ENCODE data around the gene C11orf98.

DNA sequence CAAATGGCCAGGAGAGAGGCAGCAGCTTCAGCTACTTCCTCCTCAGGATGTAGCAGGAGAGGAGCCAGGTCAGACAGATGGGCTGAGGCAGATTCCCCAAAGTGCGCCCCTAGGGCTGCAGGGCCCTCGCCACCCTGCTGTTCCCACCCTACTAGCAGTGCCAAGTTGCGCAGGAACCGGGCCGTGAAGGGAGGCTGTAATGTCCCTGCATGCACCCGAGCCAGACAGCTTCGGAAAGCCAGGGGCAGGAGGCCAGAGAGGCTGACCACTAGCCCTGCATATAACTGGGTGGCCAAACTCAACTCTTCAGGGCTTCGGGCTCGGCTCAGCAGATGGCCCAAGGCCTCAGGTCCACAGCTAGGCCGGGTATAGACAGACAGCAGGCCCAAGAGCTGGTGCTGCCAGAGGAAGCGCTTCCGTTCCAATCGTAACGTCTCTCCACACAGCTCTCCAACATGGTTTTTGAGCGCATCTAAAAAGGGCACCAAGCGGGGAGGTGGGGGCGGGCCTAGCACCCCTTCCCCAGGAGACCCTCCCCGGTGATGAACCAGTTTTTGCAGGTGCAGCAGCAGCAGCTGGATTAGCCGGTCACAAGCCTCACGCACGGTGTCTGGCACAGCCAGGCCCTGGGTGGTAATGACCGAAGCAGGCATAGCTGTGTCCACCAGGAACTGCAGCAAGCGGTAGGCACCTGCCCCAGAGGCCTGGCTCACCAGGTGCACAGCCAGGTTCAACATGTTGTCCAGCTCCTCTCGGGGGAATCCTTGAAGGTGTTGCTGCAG, 16.6 kb downstream of the C11orf98 start:
- TF ChIP-seq TCF4 (CRISPR knock-in tag; IDR thresholded peaks at IDR 0.05; ENCODE audit: borderline replicate concordance), result no peak
- no peak for TF ChIP-seq ZFP3 (CRISPR knock-in tag; IDR thresholded peaks at IDR 0.05)
- no peak for TF ChIP-seq RARB (CRISPR knock-in tag; IDR thresholded peaks at IDR 0.05)
